Measurements from ENCODE around the gene MTM1.

MTM1 gene

DNA sequence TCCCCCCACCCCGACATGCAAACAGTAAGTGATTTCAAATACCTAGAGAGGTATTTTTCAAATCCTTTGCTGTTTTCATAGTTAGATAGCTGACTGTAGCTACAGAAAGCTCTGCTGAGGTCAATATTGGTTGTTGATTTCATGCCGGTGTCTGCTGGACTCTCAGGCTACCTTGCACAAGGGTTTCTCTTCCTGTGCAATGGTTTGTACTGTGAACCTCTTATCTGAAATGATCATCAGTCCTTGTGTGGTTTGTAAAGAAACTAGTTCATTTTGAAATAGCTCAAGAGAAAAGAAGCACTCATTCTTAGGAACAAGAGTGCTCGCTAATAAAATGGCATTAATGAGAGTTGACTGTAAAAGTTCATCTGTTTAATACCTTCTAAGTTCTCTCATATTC is 2.1 kb downstream of the MTM1 start (continued):
- TF ChIP-seq ZFP41 (tag by site-specific recombination; IDR thresholded peaks at IDR 0.05; ENCODE audit: borderline replicate concordance) (no peak), EGR2 (tag by site-specific recombination; IDR thresholded peaks at IDR 0.05; ENCODE audit: low read depth) (no peak), ZNF202 (tag by site-specific recombination; IDR thresholded peaks at IDR 0.05; ENCODE audit: borderline replicate concordance) (no peak), ZNF664 (tag by site-specific recombination; IDR thresholded peaks at IDR 0.05) (no peak)

DNA sequence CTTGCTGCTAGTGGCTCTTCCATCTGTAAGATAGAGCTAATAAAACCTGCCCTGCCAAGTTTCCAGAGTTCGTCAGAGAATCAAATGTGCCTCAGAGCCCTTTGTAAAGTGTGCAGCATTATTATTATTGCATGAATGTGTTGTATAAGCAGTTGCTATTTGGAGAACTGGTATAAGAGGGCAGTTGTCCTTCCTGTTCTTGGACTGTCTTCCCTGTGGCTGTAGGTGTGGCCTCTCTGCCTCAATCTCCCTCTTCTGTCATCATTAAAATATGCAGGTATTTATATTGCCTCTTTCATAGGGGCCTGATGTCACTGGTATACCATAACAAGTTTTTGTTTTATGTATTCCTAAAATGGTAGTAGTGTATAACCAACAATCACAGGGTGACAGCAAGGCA is 3.8 kb downstream of the MTM1 start:
- no peaks in the 10 kb centered on the region for H3K36me3 ChIP-seq (ENCODE audit: control insufficient read depth in 2 of 2, insufficient read depth in 1 of 2, low read length in 2 of 2)
- ChIA-PET POLR2A (no interaction called here), CTCF (interaction anchor here (0.8 to 2.0 kb wide), 2 partner anchors 15 to 46 kb away, joined by 3 to 5 read pairs; no protein-coding TSS in a partner anchor)
- no peak overlapping the region for H3K27ac ChIP-seq (ENCODE audit: extremely low read depth, low read depth, low read length)
- H3K9me3 ChIP-seq (ENCODE audit: control insufficient read depth, insufficient read depth, low read depth, low read length) = no peaks in the 10 kb centered on the region
- TF ChIP-seq ZNF670 (tag by site-specific recombination; IDR thresholded peaks at IDR 0.05; ENCODE audit: low read depth) = no peak
- TF ChIP-seq ZXDB (tag by site-specific recombination; IDR thresholded peaks at IDR 0.05) = no peak
- TF ChIP-seq, protein P1, sequence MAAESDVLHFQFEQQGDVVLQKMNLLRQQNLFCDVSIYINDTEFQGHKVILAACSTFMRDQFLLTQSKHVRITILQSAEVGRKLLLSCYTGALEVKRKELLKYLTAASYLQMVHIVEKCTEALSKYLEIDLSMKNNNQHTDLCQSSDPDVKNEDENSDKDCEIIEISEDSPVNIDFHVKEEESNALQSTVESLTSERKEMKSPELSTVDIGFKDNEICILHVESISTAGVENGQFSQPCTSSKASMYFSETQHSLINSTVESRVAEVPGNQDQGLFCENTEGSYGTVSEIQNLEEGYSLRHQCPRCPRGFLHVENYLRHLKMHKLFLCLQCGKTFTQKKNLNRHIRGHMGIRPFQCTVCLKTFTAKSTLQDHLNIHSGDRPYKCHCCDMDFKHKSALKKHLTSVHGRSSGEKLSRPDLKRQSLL (tag by site-specific recombination; IDR thresholded peaks at IDR 0.05) = no peak
- H3K4me3 ChIP-seq (ENCODE audit: low read depth, low read length) = no peak overlapping the region
- H3K4me1 ChIP-seq (ENCODE audit: control insufficient read depth, insufficient read depth, low read length) = peaks cover 9% of the 10 kb centered on the region

DNA sequence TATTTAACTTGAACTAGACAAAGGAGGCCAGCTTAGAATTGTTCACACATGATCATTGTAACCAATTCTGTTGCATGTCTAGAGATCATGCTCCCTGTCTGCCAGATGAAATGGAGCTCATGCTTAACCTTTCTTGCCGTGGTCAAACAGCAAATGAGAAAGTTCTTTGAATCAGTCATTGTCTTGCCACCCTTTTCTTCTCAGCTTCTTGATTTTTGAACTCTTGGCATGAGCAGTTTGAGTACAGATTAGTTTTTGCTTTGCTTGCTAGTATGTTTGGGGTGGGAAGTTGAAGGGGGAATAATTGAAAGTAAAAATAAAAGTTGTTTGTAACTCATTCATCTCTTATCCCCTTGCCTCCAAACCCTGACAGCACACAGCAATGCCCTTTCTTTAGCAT is 4.7 kb downstream of the MTM1 start:
- POLR2A ChIA-PET = no interaction called here
- peaks cover 9% of the 10 kb centered on the region for H3K4me1 ChIP-seq (ENCODE audit: control insufficient read depth, insufficient read depth, low read length)

DNA sequence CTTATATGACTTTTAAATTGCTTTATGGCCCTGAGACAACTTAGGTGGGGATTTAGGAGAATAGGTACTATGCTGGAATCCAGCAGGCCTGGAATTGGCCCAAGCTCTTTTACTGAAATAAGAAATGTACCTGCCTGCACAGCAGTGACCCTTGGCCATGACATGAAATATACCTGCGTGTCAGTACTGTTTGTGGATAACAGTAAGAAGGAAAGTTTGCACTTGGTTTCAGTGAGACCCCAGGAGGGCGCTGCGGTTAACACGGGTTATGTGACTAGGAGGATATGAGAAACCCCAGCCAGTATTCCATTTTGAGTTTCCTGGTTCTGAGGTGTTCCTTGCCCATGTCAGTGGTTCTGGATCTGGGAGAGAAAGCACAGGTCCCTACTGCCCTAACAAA is 5.3 kb downstream of the MTM1 start:
- Histone ChIP-seq H3K9me3 (ENCODE audit: control insufficient read depth, insufficient read depth, low read depth, low read length) (no peaks in the 10 kb centered on the region), H3K4me3 (ENCODE audit: low read depth, low read length) (no peak overlapping the region), H3K36me3 (ENCODE audit: control insufficient read depth in 2 of 2, insufficient read depth in 1 of 2, low read length in 2 of 2) (no peaks in the 10 kb centered on the region), H3K27ac (ENCODE audit: extremely low read depth, low read depth, low read length) (no peak overlapping the region), H3K4me1 (ENCODE audit: control insufficient read depth, insufficient read depth, low read length) (peaks cover 9% of the 10 kb centered on the region)
- ChIA-PET CTCF (interaction anchor here (0.5 to 2.0 kb wide), 3 partner anchors 13 to 110 kb away, joined by 3 to 5 read pairs (median 5); no protein-coding TSS in a partner anchor), POLR2A (no interaction called here)
- TF ChIP-seq, protein P2, sequence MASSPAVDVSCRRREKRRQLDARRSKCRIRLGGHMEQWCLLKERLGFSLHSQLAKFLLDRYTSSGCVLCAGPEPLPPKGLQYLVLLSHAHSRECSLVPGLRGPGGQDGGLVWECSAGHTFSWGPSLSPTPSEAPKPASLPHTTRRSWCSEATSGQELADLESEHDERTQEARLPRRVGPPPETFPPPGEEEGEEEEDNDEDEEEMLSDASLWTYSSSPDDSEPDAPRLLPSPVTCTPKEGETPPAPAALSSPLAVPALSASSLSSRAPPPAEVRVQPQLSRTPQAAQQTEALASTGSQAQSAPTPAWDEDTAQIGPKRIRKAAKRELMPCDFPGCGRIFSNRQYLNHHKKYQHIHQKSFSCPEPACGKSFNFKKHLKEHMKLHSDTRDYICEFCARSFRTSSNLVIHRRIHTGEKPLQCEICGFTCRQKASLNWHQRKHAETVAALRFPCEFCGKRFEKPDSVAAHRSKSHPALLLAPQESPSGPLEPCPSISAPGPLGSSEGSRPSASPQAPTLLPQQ (tag by site-specific recombination; IDR thresholded peaks at IDR 0.05) = no peak
- TF ChIP-seq ZNF664 (tag by site-specific recombination; IDR thresholded peaks at IDR 0.05) = no peak
- TF ChIP-seq ZNF211 (tag by site-specific recombination; IDR thresholded peaks at IDR 0.05; ENCODE audit: low read depth) = no peak
- TF ChIP-seq ZNF157 (tag by site-specific recombination; IDR thresholded peaks at IDR 0.05) = no peak
- no peak for TF ChIP-seq ZNF843 (tag by site-specific recombination; IDR thresholded peaks at IDR 0.05)
- TF ChIP-seq YY1 (tag by site-specific recombination; IDR thresholded peaks at IDR 0.05) = no peak

More for the DNA sequence above, 4.7 kb downstream of the MTM1 start:
- TF ChIP-seq, protein P3, sequence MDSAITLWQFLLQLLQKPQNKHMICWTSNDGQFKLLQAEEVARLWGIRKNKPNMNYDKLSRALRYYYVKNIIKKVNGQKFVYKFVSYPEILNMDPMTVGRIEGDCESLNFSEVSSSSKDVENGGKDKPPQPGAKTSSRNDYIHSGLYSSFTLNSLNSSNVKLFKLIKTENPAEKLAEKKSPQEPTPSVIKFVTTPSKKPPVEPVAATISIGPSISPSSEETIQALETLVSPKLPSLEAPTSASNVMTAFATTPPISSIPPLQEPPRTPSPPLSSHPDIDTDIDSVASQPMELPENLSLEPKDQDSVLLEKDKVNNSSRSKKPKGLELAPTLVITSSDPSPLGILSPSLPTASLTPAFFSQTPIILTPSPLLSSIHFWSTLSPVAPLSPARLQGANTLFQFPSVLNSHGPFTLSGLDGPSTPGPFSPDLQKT (IDR thresholded peaks at IDR 0.05; ENCODE audit: borderline replicate concordance, low read depth, low read length) = no peak
- TF ChIP-seq PRDM1 (tag by site-specific recombination; IDR thresholded peaks at IDR 0.05) = peak; percentile 69
- TF ChIP-seq, protein P4, sequence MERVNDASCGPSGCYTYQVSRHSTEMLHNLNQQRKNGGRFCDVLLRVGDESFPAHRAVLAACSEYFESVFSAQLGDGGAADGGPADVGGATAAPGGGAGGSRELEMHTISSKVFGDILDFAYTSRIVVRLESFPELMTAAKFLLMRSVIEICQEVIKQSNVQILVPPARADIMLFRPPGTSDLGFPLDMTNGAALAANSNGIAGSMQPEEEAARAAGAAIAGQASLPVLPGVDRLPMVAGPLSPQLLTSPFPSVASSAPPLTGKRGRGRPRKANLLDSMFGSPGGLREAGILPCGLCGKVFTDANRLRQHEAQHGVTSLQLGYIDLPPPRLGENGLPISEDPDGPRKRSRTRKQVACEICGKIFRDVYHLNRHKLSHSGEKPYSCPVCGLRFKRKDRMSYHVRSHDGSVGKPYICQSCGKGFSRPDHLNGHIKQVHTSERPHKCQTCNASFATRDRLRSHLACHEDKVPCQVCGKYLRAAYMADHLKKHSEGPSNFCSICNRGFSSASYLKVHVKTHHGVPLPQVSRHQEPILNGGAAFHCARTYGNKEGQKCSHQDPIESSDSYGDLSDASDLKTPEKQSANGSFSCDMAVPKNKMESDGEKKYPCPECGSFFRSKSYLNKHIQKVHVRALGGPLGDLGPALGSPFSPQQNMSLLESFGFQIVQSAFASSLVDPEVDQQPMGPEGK (tag by site-specific recombination; IDR thresholded peaks at IDR 0.05) = no peak
- 0 out of 2 replicates have a peak, but pooled peaks have one; percentile 4 for TF ChIP-seq ZBTB17 (tag by site-specific recombination; IDR thresholded peaks at IDR 0.05)
- H3K36me3 ChIP-seq (ENCODE audit: control insufficient read depth in 2 of 2, insufficient read depth in 1 of 2, low read length in 2 of 2) = no peaks in the 10 kb centered on the region
- H3K27ac ChIP-seq (ENCODE audit: extremely low read depth, low read depth, low read length) = no peak overlapping the region
- no peaks in the 10 kb centered on the region for H3K9me3 ChIP-seq (ENCODE audit: control insufficient read depth, insufficient read depth, low read depth, low read length)
- CTCF ChIA-PET = interaction anchor here (0.5 to 2.0 kb wide), 3 partner anchors 14 to 110 kb away, joined by 3 to 5 read pairs (median 5); no protein-coding TSS in a partner anchor
- no peak overlapping the region for H3K4me3 ChIP-seq (ENCODE audit: low read depth, low read length)
